Measurements from ENCODE around the gene DGKD.

DNA sequence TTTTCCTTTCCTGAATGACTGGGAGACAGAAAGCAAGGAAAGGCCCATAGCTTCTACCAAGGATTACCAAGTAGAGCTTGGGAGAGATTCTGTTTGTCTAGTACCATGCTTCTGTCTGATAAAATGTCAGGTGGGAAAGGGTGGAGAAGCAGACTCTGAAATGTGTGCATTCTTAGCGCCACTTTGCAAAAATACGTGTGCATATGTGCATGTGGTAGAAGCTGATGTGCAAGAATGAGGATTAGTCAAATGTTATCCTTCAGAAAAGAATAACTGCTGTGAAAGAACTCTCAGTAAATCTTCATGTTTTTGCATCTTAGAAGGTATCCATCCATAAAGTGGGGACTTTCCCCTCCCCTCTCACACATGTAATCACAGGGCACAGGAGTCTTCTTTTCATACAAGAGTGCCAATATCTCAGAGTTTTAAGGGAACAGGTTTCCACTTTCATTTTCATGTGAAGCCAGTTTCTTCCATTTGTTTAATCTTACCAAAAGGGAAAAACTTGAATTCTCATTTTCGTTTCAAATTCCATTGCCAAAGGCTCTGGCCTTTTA, 15.4 kb upstream of the DGKD start:
- no peak for TF ChIP-seq TEAD4 (CRISPR knock-in tag; IDR thresholded peaks at IDR 0.05)
- TF ChIP-seq ZNF423 (CRISPR knock-in tag; IDR thresholded peaks at IDR 0.05) = no peak
- TF ChIP-seq CBFB (CRISPR knock-in tag; IDR thresholded peaks at IDR 0.05; ENCODE audit: low read depth) = no peak
- TF ChIP-seq, protein P1, sequence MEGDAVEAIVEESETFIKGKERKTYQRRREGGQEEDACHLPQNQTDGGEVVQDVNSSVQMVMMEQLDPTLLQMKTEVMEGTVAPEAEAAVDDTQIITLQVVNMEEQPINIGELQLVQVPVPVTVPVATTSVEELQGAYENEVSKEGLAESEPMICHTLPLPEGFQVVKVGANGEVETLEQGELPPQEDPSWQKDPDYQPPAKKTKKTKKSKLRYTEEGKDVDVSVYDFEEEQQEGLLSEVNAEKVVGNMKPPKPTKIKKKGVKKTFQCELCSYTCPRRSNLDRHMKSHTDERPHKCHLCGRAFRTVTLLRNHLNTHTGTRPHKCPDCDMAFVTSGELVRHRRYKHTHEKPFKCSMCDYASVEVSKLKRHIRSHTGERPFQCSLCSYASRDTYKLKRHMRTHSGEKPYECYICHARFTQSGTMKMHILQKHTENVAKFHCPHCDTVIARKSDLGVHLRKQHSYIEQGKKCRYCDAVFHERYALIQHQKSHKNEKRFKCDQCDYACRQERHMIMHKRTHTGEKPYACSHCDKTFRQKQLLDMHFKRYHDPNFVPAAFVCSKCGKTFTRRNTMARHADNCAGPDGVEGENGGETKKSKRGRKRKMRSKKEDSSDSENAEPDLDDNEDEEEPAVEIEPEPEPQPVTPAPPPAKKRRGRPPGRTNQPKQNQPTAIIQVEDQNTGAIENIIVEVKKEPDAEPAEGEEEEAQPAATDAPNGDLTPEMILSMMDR (IDR thresholded peaks at IDR 0.05) = no peak
